Measurements from ENCODE around the gene CITED4. TPM values are rescaled to one million over a fixed set of nuclear protein-coding genes. Genes with fewer than 3 reads are reported as not detected.

CITED4 gene
- polyA plus RNA-seq, 1 donor from 2014 or later, result 2.6 TPM

DNA sequence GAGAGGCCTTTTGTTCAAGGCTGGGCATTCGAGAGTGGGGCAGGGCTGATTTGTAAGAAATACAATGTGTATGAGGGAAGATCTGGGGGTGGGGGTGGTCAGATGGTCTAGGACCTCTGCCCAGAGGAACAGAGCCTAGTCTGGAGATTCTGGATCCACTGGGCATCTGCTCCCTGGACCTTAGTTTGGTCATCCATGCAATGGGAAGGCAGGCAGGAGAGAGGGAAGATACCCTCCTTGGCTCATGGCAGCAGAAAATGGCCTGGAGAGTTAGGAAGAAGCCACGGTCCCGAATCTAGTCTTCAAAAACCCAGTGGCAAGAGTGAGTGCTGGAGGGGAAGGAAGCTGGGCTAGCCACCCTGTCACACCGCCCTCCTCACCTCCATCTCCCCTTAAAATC, 38.8 kb downstream of the CITED4 start:
- no peak for TF ChIP-seq SMC3 (conservative IDR thresholded peaks at IDR 0.05; ENCODE audit: poor library complexity)
- TF ChIP-seq MXI1 (conservative IDR thresholded peaks at IDR 0.05; ENCODE audit: poor library complexity, severe bottlenecking), result no peak
- no peak for TF ChIP-seq TAF1 (IDR thresholded peaks at IDR 0.05; ENCODE audit: low read depth)
- TF ChIP-seq RAD21 (conservative IDR thresholded peaks at IDR 0.05), result no peak
- no peak for TF ChIP-seq EZH2 (IDR thresholded peaks at IDR 0.05; ENCODE audit: borderline replicate concordance, insufficient read depth, low read length, poor library complexity, severe bottlenecking)
- TF ChIP-seq, protein P1, sequence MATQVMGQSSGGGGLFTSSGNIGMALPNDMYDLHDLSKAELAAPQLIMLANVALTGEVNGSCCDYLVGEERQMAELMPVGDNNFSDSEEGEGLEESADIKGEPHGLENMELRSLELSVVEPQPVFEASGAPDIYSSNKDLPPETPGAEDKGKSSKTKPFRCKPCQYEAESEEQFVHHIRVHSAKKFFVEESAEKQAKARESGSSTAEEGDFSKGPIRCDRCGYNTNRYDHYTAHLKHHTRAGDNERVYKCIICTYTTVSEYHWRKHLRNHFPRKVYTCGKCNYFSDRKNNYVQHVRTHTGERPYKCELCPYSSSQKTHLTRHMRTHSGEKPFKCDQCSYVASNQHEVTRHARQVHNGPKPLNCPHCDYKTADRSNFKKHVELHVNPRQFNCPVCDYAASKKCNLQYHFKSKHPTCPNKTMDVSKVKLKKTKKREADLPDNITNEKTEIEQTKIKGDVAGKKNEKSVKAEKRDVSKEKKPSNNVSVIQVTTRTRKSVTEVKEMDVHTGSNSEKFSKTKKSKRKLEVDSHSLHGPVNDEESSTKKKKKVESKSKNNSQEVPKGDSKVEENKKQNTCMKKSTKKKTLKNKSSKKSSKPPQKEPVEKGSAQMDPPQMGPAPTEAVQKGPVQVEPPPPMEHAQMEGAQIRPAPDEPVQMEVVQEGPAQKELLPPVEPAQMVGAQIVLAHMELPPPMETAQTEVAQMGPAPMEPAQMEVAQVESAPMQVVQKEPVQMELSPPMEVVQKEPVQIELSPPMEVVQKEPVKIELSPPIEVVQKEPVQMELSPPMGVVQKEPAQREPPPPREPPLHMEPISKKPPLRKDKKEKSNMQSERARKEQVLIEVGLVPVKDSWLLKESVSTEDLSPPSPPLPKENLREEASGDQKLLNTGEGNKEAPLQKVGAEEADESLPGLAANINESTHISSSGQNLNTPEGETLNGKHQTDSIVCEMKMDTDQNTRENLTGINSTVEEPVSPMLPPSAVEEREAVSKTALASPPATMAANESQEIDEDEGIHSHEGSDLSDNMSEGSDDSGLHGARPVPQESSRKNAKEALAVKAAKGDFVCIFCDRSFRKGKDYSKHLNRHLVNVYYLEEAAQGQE (IDR thresholded peaks at IDR 0.05; ENCODE audit: borderline replicate concordance), result no peak
- TF ChIP-seq, protein P2, sequence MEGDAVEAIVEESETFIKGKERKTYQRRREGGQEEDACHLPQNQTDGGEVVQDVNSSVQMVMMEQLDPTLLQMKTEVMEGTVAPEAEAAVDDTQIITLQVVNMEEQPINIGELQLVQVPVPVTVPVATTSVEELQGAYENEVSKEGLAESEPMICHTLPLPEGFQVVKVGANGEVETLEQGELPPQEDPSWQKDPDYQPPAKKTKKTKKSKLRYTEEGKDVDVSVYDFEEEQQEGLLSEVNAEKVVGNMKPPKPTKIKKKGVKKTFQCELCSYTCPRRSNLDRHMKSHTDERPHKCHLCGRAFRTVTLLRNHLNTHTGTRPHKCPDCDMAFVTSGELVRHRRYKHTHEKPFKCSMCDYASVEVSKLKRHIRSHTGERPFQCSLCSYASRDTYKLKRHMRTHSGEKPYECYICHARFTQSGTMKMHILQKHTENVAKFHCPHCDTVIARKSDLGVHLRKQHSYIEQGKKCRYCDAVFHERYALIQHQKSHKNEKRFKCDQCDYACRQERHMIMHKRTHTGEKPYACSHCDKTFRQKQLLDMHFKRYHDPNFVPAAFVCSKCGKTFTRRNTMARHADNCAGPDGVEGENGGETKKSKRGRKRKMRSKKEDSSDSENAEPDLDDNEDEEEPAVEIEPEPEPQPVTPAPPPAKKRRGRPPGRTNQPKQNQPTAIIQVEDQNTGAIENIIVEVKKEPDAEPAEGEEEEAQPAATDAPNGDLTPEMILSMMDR (IDR thresholded peaks at IDR 0.05; ENCODE audit: poor library complexity, severe bottlenecking), result no peak
- no peak for TF ChIP-seq EP300 (conservative IDR thresholded peaks at IDR 0.05; ENCODE audit: poor library complexity, severe bottlenecking)
- TF ChIP-seq POLR2AphosphoS5 (IDR thresholded peaks at IDR 0.05), result no peak
- Histone ChIP-seq H3K4me3 (ENCODE audit: low read length) (no peak overlapping the region), H3F3A (ENCODE audit: insufficient read depth, low read length, poor library complexity, severe bottlenecking) (no peaks in the 10 kb centered on the region), H3K27ac (ENCODE audit: low read length) (no peak overlapping the region), H3K36me3 (ENCODE audit: insufficient read depth, low read length) (no peaks in the 10 kb centered on the region), H3K9me3 (ENCODE audit: low read length) (no peaks in the 10 kb centered on the region), H3K79me2 (replicated peaks; ENCODE audit: insufficient read depth, low read length) (no peaks in the 10 kb centered on the region), H2AFZ (ENCODE audit: low read depth, low read length) (no peak overlapping the region), H3K4me2 (ENCODE audit: low read length) (no peak overlapping the region), H3K9me2 (ENCODE audit: insufficient read depth, low read length) (no peaks in the 10 kb centered on the region), H3K9ac (ENCODE audit: low read length) (no peak overlapping the region), H3K27me3 (ENCODE audit: insufficient read depth, low read depth, low read length) (peaks cover 6% of the 10 kb centered on the region), H4K20me1 (ENCODE audit: insufficient read depth) (no peaks in the 10 kb centered on the region)

DNA sequence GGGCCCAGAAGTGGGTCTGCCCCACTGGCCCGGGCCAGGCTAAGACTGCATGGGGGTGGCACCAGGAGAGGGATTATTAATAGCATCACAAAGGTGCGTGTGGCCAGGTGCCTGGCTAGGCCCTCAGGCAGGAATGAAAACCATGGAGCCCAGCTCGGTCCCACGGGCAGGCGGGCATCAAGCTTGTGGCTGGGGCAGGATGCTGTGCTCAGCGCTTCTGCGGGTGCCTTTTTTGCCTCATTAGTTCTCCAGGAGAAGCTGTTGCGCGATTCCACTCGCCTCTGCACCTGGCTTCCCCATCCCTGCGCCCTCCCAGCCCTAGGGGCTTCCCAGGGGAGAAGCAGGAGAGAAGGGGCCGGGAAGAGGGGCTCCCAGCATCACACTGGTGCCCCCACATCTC, 39.3 kb downstream of the CITED4 start:
- no peaks in the 10 kb centered on the region for H4K20me1 ChIP-seq (ENCODE audit: insufficient read depth)
- TF ChIP-seq SMC3 (conservative IDR thresholded peaks at IDR 0.05; ENCODE audit: poor library complexity) (no peak), TAF1 (IDR thresholded peaks at IDR 0.05; ENCODE audit: low read depth) (no peak), MXI1 (conservative IDR thresholded peaks at IDR 0.05; ENCODE audit: poor library complexity, severe bottlenecking) (no peak), EZH2 (IDR thresholded peaks at IDR 0.05; ENCODE audit: borderline replicate concordance, insufficient read depth, low read length, poor library complexity, severe bottlenecking) (no peak), POLR2AphosphoS5 (IDR thresholded peaks at IDR 0.05) (no peak), EP300 (conservative IDR thresholded peaks at IDR 0.05; ENCODE audit: poor library complexity, severe bottlenecking) (no peak)
- TF ChIP-seq, protein P1 (IDR thresholded peaks at IDR 0.05; ENCODE audit: borderline replicate concordance), result no peak
- TF ChIP-seq, protein P2 (IDR thresholded peaks at IDR 0.05; ENCODE audit: poor library complexity, severe bottlenecking), result no peak
- no peaks in the 10 kb centered on the region for H3K9me3 ChIP-seq (ENCODE audit: low read length)
- peaks cover 10% of the 10 kb centered on the region for H3K27me3 ChIP-seq (ENCODE audit: insufficient read depth, low read depth, low read length)
- no peaks in the 10 kb centered on the region for H3K36me3 ChIP-seq (ENCODE audit: insufficient read depth, low read length)
- no peak overlapping the region for H3K4me3 ChIP-seq (ENCODE audit: low read length)
- no peaks in the 10 kb centered on the region for H3F3A ChIP-seq (ENCODE audit: insufficient read depth, low read length, poor library complexity, severe bottlenecking)
- H3K9ac ChIP-seq (ENCODE audit: low read length), result no peak overlapping the region
- no peaks in the 10 kb centered on the region for H3K79me2 ChIP-seq (replicated peaks; ENCODE audit: insufficient read depth, low read length)
- no peak overlapping the region for H2AFZ ChIP-seq (ENCODE audit: low read depth, low read length)
- no peak overlapping the region for H3K27ac ChIP-seq (ENCODE audit: low read length)
- no peaks in the 10 kb centered on the region for H3K9me2 ChIP-seq (ENCODE audit: insufficient read depth, low read length)
- no peak overlapping the region for H3K4me2 ChIP-seq (ENCODE audit: low read length)
